GM12891 (cell line): ENCODE measurements around the gene CAMTA1.

Experiments
- POLR2A ChIP-seq: IDR thresholded peaks from 2 replicates; pipeline ENCODE4 v1.6.1; 2011; ENCODE audit warnings: low read depth, low read length, control low read depth
- POLR2AphosphoS5 ChIP-seq: IDR thresholded peaks from 2 replicates; pipeline ENCODE4 v1.6.1; 2011; ENCODE audit warnings: low read depth, low read length, control low read depth
- SPI1 ChIP-seq: IDR thresholded peaks from 2 replicates; pipeline ENCODE4 v1.6.1; 2011; ENCODE audit warnings: low read depth, low read length, control low read depth
- TAF1 ChIP-seq: IDR thresholded peaks from 2 replicates; pipeline ENCODE4 v1.6.1; 2011; ENCODE audit warnings: low read depth, low read length, control low read depth

- no peak for TF ChIP-seq POLR2AphosphoS5
- no peak for TF ChIP-seq SPI1
- TF ChIP-seq POLR2A = no peak
- TF ChIP-seq TAF1 = no peak
Measured at GRCh38 chr1:6937048-6937447, 151.8 kb downstream of the CAMTA1 start.
